AG09309 (cell line): Measurements from ENCODE around the gene KMT2C.
A peak's percentile ranks its signal among the peaks of the same experiment; 100 is the strongest.

ENCODE experiments used
- DNase-seq: peaks from one replicate; pipeline ENCODE4 v3.0.0-alpha.2; 2010; ENCODE audit warnings: low read depth
- H3K4me3 ChIP-seq: 2 replicates; pipeline ENCODE4 v1.5.1; 2011; ENCODE audit warnings: mild to moderate bottlenecking, low read depth, low read length, moderate library complexity; ENCODE audit not compliant: control insufficient read depth
- CTCF ChIP-seq: IDR thresholded peaks from 2 replicates; pipeline ENCODE4 v1.5.1; 2011; ENCODE audit warnings: mild to moderate bottlenecking, low read depth, low read length, inconsistent platforms; ENCODE audit not compliant: insufficient read depth, control insufficient read depth; ENCODE audit errors: missing control alignments

KMT2C gene

DNA sequence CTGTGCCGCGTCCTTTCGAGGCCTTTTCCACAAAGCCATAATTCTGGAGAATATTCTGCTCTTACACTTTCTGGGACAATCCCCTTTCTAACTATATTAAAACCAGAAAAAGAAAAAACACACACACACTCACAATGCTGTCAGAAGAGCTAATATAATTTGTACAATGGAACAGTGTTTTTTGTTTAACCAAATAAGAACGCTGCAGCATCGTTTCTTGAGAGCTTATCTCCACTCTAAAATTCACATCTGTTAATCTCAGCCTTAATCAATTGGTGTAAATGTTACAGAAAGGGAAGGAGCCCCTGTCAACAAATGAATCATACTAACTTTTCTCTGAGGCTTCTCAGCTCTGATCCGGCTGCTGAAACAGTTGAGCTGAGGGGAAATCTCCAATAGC is 286.4 kb downstream of the KMT2C start:
- no peak for TF ChIP-seq CTCF
- no peak overlapping the region for H3K4me3 ChIP-seq
- DNase-seq = no peak

DNA sequence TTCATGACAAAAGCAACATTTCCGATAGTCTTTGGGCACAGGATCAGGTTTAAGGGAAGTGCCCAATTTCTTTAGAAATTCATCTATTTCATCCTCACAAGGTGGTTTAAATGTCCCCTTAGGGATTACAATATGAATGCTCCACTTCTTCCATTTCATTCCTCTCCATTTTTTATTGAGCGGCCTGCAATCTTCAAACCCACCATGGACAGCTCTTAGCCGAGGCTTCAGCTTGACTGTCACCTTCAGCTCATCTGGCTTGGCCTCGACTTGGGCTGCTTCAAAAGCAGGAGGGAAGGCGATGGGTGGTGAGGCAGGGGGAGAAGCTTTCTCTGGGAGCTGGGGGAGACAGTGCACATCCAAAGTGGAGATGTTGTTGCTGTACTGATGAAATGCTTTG is 287.1 kb downstream of the KMT2C start:
- no peak for TF ChIP-seq CTCF

DNA sequence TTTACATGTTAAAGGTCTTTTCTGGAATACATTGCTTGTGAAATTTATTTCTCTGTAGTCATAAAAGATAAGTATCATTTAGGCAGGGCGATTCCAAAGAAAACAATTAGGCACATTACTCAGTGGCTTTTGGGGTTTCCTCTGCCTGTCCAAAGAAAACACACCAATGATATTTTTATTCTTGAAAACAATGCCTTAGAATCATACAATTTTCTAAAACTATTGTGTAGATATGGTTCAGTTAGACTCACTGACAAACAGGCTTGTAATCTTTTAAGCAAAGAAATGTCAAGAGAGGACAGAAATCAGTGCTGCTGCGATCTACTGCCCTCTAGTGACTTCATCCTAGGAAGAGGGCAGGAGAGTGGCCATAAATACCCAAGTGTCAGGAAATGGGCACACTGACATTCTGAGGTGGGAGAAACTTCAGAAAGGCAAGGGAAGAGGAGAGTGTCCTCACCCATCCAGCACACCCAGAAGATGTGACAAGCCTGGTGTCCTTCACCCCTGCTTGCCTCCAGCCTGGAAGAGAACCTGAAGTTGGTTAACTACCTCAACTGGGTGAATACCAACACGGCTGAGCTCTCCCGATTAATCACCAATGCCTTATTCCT is 289.8 kb downstream of the KMT2C start:
- no peak overlapping the region for H3K4me3 ChIP-seq
- peak; percentile 45 for DNase-seq
- TF ChIP-seq CTCF = peak; percentile 65

More for the DNA sequence above, 287.1 kb downstream of the KMT2C start:
- H3K4me3 ChIP-seq = no peak overlapping the region
- DNase-seq = no peak

DNA sequence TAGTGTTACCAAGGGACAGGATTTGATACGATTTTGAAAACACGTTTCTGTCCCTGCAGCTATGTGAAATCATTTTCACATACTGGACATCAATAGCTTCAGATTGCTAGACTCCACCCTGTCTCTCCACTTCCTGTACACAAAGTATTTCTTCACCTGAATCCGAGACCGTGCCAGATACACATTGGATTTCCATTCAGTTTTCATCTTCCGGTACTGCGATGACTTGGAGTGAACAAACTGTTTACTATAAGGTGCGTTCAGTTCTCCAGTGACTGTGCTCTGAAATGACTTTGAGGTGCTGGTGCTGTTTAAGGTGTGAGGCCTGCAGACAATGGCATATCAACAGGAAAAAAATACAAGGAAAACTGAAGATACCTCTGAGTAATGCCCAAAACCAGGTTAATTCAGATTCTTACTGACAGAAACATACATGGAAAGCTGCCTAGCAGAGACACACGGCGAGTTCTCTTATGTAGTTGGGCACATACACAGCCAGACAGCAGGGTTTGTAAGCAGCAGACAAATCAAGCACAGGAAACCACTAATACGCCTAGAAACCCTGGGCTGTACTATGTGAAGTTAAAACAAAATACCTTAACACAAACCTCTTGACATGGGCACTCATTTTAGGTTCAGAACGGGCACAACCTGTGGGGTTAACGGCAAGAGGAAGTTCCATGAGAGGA is 291.1 kb downstream of the KMT2C start:
- TF ChIP-seq CTCF = no peak
- no peak for DNase-seq
- H3K4me3 ChIP-seq = no peak overlapping the region

DNA sequence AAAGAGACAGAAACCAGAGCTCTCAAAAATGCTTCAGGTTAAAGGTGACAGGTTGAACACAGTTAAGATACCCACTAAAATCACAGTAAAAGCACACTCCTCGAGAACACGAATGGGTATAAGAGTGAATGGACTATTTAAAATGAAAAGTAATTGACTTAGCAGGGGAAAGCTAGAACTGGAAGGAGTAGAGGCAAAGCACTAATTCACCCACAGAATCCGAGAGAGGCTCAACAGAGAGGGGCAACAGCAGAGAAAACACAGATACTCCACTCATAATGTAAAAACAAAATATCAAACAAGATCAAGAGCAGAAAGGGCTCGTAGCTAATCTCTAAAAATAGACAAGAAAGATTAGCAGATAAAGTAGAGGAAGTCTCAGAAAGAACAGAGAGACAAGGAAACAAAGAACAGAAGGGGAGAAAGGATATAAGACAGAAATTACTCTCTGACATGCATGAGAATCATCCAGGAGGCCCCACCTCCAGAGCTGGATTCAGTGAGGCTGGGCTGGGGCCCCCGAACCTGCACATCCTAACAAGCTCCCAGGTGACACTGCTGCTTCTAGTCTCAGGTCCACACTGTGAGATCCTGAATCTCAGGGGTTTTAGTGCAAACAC is 292.7 kb downstream of the KMT2C start:
- TF ChIP-seq CTCF = no peak
- DNase-seq = no peak

DNA sequence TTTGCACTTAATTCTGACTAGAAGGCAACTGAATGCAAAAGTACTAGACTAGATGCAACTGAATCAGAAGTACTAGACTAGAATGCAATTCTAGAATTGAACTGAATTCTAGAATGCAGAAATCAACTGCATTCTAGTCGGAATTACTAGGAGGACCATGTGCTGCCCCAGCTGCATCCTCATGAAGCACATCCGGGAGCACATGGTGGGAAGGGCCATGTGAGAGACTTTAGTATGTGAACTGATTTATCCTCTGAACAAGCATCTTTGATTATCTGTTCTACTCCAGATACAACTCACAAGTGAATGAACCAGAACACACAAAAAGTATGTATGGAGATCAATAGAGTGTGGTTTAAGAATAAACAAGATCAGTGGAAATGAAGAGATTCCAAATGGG is 295.2 kb downstream of the KMT2C start:
- no peak for TF ChIP-seq CTCF

More for the DNA sequence above, 292.7 kb downstream of the KMT2C start:
- H3K4me3 ChIP-seq = no peak overlapping the region

More for the DNA sequence above, 295.2 kb downstream of the KMT2C start:
- no peak overlapping the region for H3K4me3 ChIP-seq
- DNase-seq = no peak
